Upper lobe of left lung (tissue), 4 donors: ENCODE measurements around the gene ZFAND4.
"Not testable (repeated sequence)": the region's sequence is repeated elsewhere in the genome, so short reads cannot be mapped to it uniquely, and the experiment has no call there.

Source experiments
- CTCF ChIP-seq, 6 experiments: fragments of 450-650 bp in 4 of 6; fragments of 200-600 bp in 2 of 6; sonication (generic) in 2 of 6; IDR thresholded peaks; one replicate each; pipeline ENCODE4 v1.5.1; 2016 to 2019; ENCODE audit warnings: antibody characterized with exemption in 6 of 6
- EP300 ChIP-seq, 4 donors: sonication (generic); formaldehyde crosslinking; IDR thresholded peaks; one replicate each; pipeline ENCODE4 v1.5.1; 2017; ENCODE audit warnings: antibody characterized with exemption in 4 of 4, control low read depth in 2 of 4
- POLR2A ChIP-seq, 4 donors: fragments of 450-650 bp; IDR thresholded peaks; one replicate each; pipeline ENCODE4 v1.5.1; 2016 to 2017; ENCODE audit warnings: antibody characterized with exemption in 4 of 4, mild to moderate bottlenecking in 2 of 4
- POLR2AphosphoS5 ChIP-seq, 2 donors: sonication (generic); formaldehyde crosslinking; IDR thresholded peaks; one replicate each; pipeline ENCODE4 v1.5.1; 2017; ENCODE audit warnings: antibody characterized with exemption in 2 of 2

- not testable (repeated sequence) for TF ChIP-seq POLR2AphosphoS5, POLR2A, CTCF, EP300 (IDR thresholded peaks at IDR 0.05)
Observed at GRCh38 chr10:45671300-45671699, 1.3 kb downstream of the ZFAND4 start.
